ENCODE results near the gene INPP5A. TPM values are rescaled to one million over a fixed set of nuclear protein-coding genes. Genes with fewer than 3 reads are reported as not detected.

Gene INPP5A
- total RNA-seq, 1 donor from 2014 or later: 36.3 TPM

DNA sequence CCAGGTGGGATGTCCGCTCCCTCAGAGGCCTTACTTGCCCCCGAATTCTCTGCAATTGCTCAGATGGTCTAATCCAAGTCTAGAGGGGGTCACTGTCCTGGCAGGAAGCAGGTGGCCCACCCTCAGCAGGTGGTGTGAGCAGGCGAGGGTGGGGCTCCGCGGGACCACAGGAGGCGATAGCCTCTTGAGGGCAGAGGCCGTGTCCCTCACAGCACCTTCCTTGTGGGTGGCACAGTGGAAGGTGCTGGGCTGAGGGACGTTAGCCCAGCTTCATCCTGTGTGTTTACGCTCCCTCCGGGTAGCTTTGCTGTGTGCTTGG is 38.3 kb upstream of the INPP5A start:
- Mint-ChIP-seq H3K27ac (ENCODE audit: unreplicated experiment) (no peak overlapping the region), H3K36me3 (ENCODE audit: unreplicated experiment) (no peaks in the 10 kb centered on the region), H3K4me3 (ENCODE audit: unreplicated experiment) (no peak overlapping the region), H3K27me3 (ENCODE audit: unreplicated experiment) (peaks cover 8% of the 10 kb centered on the region), H3K4me1 (ENCODE audit: low read depth, unreplicated experiment) (peaks cover 5% of the 10 kb centered on the region), H3K9me3 (ENCODE audit: unreplicated experiment) (peaks cover 8% of the 10 kb centered on the region)
- TF ChIP-seq, protein P1, sequence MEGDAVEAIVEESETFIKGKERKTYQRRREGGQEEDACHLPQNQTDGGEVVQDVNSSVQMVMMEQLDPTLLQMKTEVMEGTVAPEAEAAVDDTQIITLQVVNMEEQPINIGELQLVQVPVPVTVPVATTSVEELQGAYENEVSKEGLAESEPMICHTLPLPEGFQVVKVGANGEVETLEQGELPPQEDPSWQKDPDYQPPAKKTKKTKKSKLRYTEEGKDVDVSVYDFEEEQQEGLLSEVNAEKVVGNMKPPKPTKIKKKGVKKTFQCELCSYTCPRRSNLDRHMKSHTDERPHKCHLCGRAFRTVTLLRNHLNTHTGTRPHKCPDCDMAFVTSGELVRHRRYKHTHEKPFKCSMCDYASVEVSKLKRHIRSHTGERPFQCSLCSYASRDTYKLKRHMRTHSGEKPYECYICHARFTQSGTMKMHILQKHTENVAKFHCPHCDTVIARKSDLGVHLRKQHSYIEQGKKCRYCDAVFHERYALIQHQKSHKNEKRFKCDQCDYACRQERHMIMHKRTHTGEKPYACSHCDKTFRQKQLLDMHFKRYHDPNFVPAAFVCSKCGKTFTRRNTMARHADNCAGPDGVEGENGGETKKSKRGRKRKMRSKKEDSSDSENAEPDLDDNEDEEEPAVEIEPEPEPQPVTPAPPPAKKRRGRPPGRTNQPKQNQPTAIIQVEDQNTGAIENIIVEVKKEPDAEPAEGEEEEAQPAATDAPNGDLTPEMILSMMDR (IDR thresholded peaks at IDR 0.05; ENCODE audit: partially characterized antibody, unreplicated experiment): no peak
- no peak for DNase-seq

DNA sequence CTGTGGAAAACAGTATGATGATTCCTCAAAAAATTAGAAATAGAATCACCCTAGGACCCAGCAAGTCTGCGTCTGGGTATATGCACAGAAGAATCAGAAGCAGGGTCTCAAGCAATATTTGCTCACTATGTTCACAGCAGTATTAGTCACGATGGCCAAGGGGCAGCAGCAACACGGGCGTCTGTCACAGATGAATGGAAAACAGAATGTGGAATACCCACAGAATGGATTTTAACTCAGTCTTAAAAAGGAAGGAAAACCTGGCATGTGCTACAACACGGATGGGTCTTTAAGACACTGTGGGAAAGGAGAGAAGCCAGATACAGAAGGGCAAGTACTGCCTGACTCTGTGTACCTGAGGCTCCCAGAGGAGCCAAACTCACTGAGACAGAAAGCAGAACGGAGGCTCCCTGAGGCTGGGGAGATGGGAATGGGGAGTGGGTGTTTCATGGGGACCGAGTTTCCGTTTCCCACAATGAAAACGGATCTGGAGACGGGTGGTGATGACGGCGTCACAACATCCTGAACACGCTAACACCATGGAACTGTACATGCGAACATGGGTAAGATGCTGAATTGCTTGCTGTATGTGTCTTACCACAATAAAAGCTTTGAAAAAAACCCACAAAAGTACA is 36.7 kb upstream of the INPP5A start:
- TF ChIP-seq, protein P1 (IDR thresholded peaks at IDR 0.05; ENCODE audit: partially characterized antibody, unreplicated experiment): no peak
- Mint-ChIP-seq H3K27me3 (ENCODE audit: unreplicated experiment) (peaks cover 8% of the 10 kb centered on the region), H3K9me3 (ENCODE audit: unreplicated experiment) (peaks cover 8% of the 10 kb centered on the region), H3K4me1 (ENCODE audit: low read depth, unreplicated experiment) (peaks cover 5% of the 10 kb centered on the region), H3K36me3 (ENCODE audit: unreplicated experiment) (no peaks in the 10 kb centered on the region), H3K27ac (ENCODE audit: unreplicated experiment) (no peak overlapping the region), H3K4me3 (ENCODE audit: unreplicated experiment) (no peak overlapping the region)
- DNase-seq: no peak

DNA sequence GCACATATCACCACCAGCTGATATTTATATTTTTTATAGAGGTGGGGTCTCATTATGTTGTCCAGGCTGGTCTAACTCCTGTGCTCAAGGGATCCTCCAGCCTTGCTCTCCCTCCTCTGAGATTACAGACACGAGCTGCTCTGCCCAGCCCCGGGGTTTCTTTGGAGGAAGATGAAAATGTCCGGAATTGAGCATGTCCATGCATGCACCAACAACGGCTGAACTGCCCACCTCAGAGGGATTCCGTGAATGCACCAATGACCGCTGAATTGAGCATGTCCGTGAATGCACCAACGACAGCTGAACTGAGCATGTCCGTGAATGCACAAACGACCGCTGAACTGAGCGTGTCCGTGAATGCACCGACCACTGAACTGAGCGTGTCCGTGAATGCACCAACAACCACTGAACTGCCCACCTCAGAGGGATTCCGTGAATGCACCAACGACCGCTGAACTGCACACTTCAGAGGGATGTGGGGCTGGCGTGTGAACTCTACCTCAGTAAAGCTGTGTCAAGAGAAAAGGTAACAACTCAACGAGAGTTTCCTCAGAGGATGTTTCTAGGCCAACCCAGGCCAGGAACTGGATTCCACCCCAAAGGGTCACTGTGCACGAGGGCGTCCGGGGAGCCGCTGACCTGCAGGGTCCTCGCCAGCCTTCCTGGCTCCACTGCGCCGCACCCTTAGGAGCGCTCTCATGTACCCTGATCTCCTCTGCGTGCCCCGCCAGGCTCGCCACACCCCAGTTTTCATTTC is 34.9 kb upstream of the INPP5A start:
- Mint-ChIP-seq H3K27me3 (ENCODE audit: unreplicated experiment) (peaks cover 8% of the 10 kb centered on the region), H3K36me3 (ENCODE audit: unreplicated experiment) (no peaks in the 10 kb centered on the region), H3K27ac (ENCODE audit: unreplicated experiment) (no peak overlapping the region), H3K4me1 (ENCODE audit: low read depth, unreplicated experiment) (peaks cover 5% of the 10 kb centered on the region), H3K9me3 (ENCODE audit: unreplicated experiment) (peaks cover 8% of the 10 kb centered on the region), H3K4me3 (ENCODE audit: unreplicated experiment) (no peak overlapping the region)
- TF ChIP-seq, protein P1 (IDR thresholded peaks at IDR 0.05; ENCODE audit: partially characterized antibody, unreplicated experiment): no peak
- no peak for DNase-seq

DNA sequence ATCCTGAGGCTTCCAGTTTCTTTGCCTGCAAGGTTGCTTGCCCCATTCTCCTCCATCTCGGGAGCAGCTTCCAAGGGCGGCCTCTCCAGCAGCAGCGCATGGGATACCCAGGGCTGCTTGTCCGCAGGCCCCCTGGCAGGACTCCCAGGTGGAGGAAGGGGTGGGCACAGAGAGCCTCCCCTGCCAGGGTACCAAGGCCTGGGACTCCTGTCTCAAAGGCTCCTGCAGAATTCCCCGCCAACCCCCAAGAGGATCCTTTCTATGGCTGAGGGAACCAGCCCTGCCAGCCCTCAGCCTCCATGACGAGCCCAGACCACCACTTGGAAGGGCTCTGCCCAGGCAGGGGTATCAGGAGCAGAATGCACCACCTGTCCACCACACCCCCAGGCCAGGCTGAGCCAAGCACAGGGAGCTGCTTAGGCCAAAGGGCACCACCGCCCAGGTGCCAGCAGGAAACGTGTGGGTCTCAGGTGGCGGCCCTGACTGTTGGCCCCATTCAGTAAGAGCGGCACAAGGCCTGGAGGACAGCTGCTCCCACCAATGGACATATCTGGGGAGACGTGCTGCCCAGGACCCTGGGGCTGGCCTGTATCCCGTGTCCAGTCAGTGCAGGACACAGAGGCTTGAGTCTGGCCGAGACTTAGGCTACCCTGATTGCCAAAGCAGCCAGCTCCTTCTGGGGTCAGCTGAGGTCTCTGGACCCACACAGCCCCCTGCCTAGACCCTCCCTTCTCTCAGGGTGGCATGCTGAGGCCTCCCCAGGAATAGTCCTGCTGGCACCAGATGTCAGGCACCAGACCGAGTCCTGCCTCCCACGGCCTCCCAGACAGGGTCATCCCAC is 33.8 kb upstream of the INPP5A start:
- no peak for DNase-seq

More for the DNA sequence above, 33.8 kb upstream of the INPP5A start:
- Mint-ChIP-seq H3K27me3 (ENCODE audit: unreplicated experiment) (peaks cover 5% of the 10 kb centered on the region), H3K4me1 (ENCODE audit: low read depth, unreplicated experiment) (peaks cover 1% of the 10 kb centered on the region), H3K4me3 (ENCODE audit: unreplicated experiment) (no peak overlapping the region), H3K27ac (ENCODE audit: unreplicated experiment) (no peak overlapping the region), H3K9me3 (ENCODE audit: unreplicated experiment) (peaks cover 7% of the 10 kb centered on the region), H3K36me3 (ENCODE audit: unreplicated experiment) (no peaks in the 10 kb centered on the region)
- TF ChIP-seq, protein P1 (IDR thresholded peaks at IDR 0.05; ENCODE audit: partially characterized antibody, unreplicated experiment): no peak
